SK-N-SH treated with all-trans-retinoic acid at 6 μM for 48 hours (cell line): ENCODE data around the gene ASB13.
"Not testable (repeated sequence)": the region's sequence is repeated elsewhere in the genome, so short reads cannot be mapped to it uniquely, and the experiment has no call there.

Experiments used
- ATAC-seq: fragments of 200-7000 bp; cut with Tn5 transposase; 3 replicates; pipeline ENCODE4 v1.9.1; 2020; ENCODE audit warnings: mild to moderate bottlenecking, moderate library complexity
- ARNTL ChIP-seq: fragments of 450-650 bp; formaldehyde crosslinking; IDR thresholded peaks from 2 replicates; pipeline ENCODE4 v1.5.0; 2020; ENCODE audit warnings: low read depth, mild to moderate bottlenecking, moderate library complexity, borderline replicate concordance
- BACH2 ChIP-seq: fragments of 250-450 bp; sonication (Bioruptor Pico); IDR thresholded peaks from 2 replicates; pipeline ENCODE4 v1.9.0; 2021; ENCODE audit warnings: mild to moderate bottlenecking, borderline replicate concordance
- CSDC2 ChIP-seq: fragments of 250-450 bp; sonication (Bioruptor Pico); IDR thresholded peaks from 2 replicates; pipeline ENCODE4 v1.5.0; 2020; ENCODE audit warnings: mild to moderate bottlenecking, moderate library complexity
- ESRRG ChIP-seq: fragments of 250-450 bp; sonication (Bioruptor Pico); IDR thresholded peaks from 2 replicates; pipeline ENCODE4 v1.6.1; 2021; ENCODE audit warnings: mild to moderate bottlenecking
- GLIS3 ChIP-seq: fragments of 250-450 bp; sonication (Bioruptor Pico); IDR thresholded peaks from 2 replicates; pipeline ENCODE4 v1.5.0; 2020; ENCODE audit warnings: mild to moderate bottlenecking, moderate library complexity
- ISL1 ChIP-seq: fragments of 250-450 bp; sonication (Bioruptor Pico); IDR thresholded peaks from 2 replicates; pipeline ENCODE4 v2.1.2; 2022; ENCODE audit warnings: mild to moderate bottlenecking, moderate library complexity
- OSR1 ChIP-seq: fragments of 250-450 bp; sonication (Bioruptor Pico); IDR thresholded peaks from 2 replicates; pipeline ENCODE4 v1.8.0; 2022; ENCODE audit warnings: moderate library complexity, mild to moderate bottlenecking, inconsistent platforms
- PPARA ChIP-seq: fragments of 250-450 bp; sonication (Bioruptor Pico); IDR thresholded peaks from 2 replicates; pipeline ENCODE4 v1.5.0; 2020; ENCODE audit warnings: mild to moderate bottlenecking, borderline replicate concordance
- SNAI2 ChIP-seq: fragments of 250-450 bp; sonication (Bioruptor Pico); IDR thresholded peaks from 2 replicates; pipeline ENCODE4 v1.5.0; 2020; ENCODE audit warnings: mild to moderate bottlenecking, moderate library complexity
- TCF4 ChIP-seq: fragments of 250-450 bp; sonication (Bioruptor Pico); IDR thresholded peaks from 2 replicates; pipeline ENCODE4 v1.8.0; 2021; ENCODE audit warnings: mild to moderate bottlenecking, moderate library complexity, borderline replicate concordance
- TOX ChIP-seq: fragments of 250-450 bp; sonication (Bioruptor Pico); IDR thresholded peaks from 2 replicates; pipeline ENCODE4 v1.8.0; 2021; ENCODE audit warnings: mild to moderate bottlenecking, moderate library complexity, borderline replicate concordance
- ZC3H10 ChIP-seq: fragments of 250-450 bp; sonication (Bioruptor Pico); IDR thresholded peaks from 2 replicates; pipeline ENCODE4 v1.5.1; 2021; ENCODE audit warnings: mild to moderate bottlenecking, moderate library complexity
- ZFP30 ChIP-seq: fragments of 450-650 bp; formaldehyde crosslinking; IDR thresholded peaks from 2 replicates; pipeline ENCODE4 v1.5.0; 2022; ENCODE audit warnings: mild to moderate bottlenecking, moderate library complexity
- ZNF8 ChIP-seq: fragments of 450-650 bp; formaldehyde crosslinking; IDR thresholded peaks from 2 replicates; pipeline ENCODE4 v1.5.0; 2020; ENCODE audit warnings: mild to moderate bottlenecking, moderate library complexity
- TF ChIP-seq, protein P1 (sequence below): fragments of 250-450 bp; sonication (Bioruptor Pico); IDR thresholded peaks from 2 replicates; pipeline ENCODE4 v1.5.0; 2020; ENCODE audit warnings: mild to moderate bottlenecking, moderate library complexity
- TF ChIP-seq, protein P2 (sequence below): fragments of 250-450 bp; sonication (Bioruptor Pico); IDR thresholded peaks from 2 replicates; pipeline ENCODE4 v1.5.1; 2020; ENCODE audit warnings: low read depth, mild to moderate bottlenecking, moderate library complexity
- TF ChIP-seq, protein P3 (sequence below): fragments of 250-450 bp; sonication (Bioruptor Pico); IDR thresholded peaks from 2 replicates; pipeline ENCODE4 v1.5.1; 2021; ENCODE audit warnings: mild to moderate bottlenecking, moderate library complexity
- TF ChIP-seq, protein P4 (sequence below): fragments of 250-450 bp; sonication (Bioruptor Pico); IDR thresholded peaks from 2 replicates; pipeline ENCODE4 v1.8.0; 2021; ENCODE audit warnings: low read depth, mild to moderate bottlenecking, moderate library complexity, borderline replicate concordance
- TF ChIP-seq, protein P5 (sequence below): fragments of 250-450 bp; sonication (Bioruptor Pico); IDR thresholded peaks from 2 replicates; pipeline ENCODE4 v1.8.0; 2020; ENCODE audit warnings: mild to moderate bottlenecking, moderate library complexity, borderline replicate concordance

The ASB13 gene

DNA sequence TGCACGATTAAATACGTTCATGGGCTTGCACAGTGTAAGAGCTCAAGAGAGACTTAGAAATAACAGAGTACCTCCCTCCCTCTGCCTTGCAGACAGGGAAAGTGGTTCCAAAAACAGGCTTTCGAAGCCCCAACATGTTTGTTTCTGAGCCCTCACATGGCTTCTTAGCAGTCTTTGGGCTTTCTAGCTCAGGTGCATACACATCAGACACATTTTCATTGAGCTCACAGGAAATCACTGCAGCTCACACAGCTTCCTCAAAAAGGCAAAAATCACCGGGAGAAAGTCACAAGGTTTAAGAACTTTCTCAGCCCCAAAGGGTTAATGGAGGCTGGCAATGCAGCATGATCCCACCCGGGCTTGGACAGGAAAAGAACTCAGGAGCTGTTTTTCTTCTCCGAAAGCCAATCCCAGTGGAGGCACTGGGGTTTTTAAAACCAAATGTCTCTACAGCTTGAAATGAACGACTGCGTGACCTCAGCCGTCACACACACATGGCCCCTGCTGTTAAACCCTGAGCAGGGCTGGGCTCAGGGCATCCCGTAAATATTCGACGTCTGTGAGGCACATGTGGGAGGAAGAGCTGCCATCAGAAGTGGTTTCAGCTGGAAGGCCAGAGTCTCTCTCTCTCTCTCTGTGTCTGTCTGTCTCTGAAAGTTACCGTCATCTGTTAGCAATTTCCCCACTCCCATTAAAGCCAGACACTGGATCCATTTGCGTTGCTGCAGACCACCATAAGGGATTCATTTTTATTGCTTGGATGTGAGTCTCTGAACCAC, 71.9 kb downstream of the ASB13 start (continued):
- TF ChIP-seq, protein P1, sequence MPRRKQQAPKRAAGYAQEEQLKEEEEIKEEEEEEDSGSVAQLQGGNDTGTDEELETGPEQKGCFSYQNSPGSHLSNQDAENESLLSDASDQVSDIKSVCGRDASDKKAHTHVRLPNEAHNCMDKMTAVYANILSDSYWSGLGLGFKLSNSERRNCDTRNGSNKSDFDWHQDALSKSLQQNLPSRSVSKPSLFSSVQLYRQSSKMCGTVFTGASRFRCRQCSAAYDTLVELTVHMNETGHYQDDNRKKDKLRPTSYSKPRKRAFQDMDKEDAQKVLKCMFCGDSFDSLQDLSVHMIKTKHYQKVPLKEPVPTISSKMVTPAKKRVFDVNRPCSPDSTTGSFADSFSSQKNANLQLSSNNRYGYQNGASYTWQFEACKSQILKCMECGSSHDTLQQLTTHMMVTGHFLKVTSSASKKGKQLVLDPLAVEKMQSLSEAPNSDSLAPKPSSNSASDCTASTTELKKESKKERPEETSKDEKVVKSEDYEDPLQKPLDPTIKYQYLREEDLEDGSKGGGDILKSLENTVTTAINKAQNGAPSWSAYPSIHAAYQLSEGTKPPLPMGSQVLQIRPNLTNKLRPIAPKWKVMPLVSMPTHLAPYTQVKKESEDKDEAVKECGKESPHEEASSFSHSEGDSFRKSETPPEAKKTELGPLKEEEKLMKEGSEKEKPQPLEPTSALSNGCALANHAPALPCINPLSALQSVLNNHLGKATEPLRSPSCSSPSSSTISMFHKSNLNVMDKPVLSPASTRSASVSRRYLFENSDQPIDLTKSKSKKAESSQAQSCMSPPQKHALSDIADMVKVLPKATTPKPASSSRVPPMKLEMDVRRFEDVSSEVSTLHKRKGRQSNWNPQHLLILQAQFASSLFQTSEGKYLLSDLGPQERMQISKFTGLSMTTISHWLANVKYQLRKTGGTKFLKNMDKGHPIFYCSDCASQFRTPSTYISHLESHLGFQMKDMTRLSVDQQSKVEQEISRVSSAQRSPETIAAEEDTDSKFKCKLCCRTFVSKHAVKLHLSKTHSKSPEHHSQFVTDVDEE: no peak
- no peak for TF ChIP-seq GLIS3 (CRISPR knock-in tag)
- TF ChIP-seq TCF4 (CRISPR knock-in tag): peak; percentile 93

DNA sequence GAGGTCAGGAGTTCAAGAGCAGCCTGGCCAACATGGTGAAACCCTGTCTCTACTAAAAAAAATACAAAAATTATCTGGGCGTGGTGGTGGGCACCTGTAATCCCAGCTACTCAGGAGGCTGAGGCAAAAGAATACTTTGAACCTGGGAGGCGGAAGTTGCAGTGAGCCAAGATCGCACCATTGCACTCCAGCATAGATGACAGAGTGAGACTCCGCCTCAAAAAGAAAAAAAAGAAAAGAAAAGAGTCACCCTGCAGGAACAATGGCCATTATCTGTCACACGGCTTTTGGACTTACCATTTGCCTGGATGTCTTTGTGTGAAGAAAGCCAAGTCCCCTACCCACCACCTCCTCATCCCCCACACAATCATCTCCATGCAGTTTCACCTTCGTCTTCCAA, 73.0 kb downstream of the ASB13 start:
- not testable (repeated sequence) for ATAC-seq

DNA sequence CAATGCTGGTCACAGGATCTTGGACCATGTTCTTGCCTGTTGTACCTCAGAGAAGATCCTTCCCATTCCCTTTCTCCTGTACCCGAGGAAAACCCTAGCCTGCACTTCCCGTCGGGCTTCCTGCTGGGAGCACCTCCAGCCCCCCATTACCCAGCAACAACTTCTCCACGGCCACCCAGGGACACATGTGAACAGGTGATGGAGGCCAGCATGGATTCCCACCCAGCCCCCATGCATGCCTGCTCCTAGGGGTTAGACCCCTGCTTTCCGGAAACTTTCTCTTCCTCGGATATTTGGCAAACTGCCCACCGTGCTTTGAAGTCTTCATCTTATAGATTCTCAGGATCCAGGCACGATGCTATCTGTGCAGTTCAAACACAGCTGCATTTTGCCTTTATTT, 74.3 kb downstream of the ASB13 start:
- no peak for TF ChIP-seq TOX (CRISPR knock-in tag)
- TF ChIP-seq, protein P2, sequence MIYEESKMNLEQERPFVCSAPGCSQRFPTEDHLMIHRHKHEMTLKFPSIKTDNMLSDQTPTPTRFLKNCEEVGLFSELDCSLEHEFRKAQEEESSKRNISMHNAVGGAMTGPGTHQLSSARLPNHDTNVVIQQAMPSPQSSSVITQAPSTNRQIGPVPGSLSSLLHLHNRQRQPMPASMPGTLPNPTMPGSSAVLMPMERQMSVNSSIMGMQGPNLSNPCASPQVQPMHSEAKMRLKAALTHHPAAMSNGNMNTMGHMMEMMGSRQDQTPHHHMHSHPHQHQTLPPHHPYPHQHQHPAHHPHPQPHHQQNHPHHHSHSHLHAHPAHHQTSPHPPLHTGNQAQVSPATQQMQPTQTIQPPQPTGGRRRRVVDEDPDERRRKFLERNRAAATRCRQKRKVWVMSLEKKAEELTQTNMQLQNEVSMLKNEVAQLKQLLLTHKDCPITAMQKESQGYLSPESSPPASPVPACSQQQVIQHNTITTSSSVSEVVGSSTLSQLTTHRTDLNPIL (CRISPR knock-in tag): no peak
- TF ChIP-seq, protein P1: no peak
- no peak for TF ChIP-seq BACH2 (CRISPR knock-in tag)
- TF ChIP-seq ISL1 (CRISPR knock-in tag): no peak
- TF ChIP-seq ARNTL (CRISPR knock-in tag): no peak
- TF ChIP-seq, protein P3, sequence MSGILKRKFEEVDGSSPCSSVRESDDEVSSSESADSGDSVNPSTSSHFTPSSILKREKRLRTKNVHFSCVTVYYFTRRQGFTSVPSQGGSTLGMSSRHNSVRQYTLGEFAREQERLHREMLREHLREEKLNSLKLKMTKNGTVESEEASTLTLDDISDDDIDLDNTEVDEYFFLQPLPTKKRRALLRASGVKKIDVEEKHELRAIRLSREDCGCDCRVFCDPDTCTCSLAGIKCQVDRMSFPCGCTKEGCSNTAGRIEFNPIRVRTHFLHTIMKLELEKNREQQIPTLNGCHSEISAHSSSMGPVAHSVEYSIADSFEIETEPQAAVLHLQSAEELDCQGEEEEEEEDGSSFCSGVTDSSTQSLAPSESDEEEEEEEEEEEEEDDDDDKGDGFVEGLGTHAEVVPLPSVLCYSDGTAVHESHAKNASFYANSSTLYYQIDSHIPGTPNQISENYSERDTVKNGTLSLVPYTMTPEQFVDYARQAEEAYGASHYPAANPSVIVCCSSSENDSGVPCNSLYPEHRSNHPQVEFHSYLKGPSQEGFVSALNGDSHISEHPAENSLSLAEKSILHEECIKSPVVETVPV (CRISPR knock-in tag): no peak
- ATAC-seq: no peak

DNA sequence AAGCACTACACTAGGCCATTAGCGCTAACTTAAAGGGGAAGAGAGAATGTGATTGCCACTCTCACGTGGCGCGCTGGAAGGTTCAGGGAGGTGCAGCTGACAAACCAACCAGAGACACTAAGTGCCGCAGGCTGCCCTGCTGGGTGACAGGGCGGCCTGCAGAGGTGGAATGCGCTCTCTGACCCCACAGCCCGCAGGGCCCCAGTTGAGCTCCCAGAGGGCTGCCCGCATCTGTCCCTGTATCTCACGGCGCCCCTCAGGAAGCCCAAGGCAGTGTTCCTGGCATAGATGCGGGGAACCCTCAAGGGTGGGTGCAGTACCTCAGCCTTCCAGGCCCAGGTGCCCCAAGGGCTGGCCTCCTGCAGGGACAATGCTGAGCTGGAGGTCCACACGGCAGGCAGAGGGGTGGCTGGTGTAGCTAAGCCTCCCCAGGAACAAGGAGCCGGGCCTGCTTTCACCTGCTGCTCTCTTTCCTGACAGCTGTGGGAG, 75.0 kb downstream of the ASB13 start:
- TF ChIP-seq ESRRG (CRISPR knock-in tag) (no peak), ZFP30 (CRISPR knock-in tag) (no peak), TOX (CRISPR knock-in tag) (no peak), SNAI2 (CRISPR knock-in tag) (no peak), TCF4 (CRISPR knock-in tag) (no peak), PPARA (CRISPR knock-in tag) (no peak), ZNF8 (CRISPR knock-in tag) (no peak), BACH2 (CRISPR knock-in tag) (no peak), ZC3H10 (CRISPR knock-in tag) (no peak), OSR1 (no peak), CSDC2 (CRISPR knock-in tag) (no peak)
- TF ChIP-seq, protein P3 (CRISPR knock-in tag): no peak
- TF ChIP-seq, protein P4, sequence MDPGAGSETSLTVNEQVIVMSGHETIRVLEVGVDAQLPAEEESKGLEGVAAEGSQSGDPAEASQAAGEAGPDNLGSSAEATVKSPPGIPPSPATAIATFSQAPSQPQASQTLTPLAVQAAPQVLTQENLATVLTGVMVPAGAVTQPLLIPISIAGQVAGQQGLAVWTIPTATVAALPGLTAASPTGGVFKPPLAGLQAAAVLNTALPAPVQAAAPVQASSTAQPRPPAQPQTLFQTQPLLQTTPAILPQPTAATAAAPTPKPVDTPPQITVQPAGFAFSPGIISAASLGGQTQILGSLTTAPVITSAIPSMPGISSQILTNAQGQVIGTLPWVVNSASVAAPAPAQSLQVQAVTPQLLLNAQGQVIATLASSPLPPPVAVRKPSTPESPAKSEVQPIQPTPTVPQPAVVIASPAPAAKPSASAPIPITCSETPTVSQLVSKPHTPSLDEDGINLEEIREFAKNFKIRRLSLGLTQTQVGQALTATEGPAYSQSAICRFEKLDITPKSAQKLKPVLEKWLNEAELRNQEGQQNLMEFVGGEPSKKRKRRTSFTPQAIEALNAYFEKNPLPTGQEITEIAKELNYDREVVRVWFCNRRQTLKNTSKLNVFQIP: no peak
- TF ChIP-seq, protein P5, sequence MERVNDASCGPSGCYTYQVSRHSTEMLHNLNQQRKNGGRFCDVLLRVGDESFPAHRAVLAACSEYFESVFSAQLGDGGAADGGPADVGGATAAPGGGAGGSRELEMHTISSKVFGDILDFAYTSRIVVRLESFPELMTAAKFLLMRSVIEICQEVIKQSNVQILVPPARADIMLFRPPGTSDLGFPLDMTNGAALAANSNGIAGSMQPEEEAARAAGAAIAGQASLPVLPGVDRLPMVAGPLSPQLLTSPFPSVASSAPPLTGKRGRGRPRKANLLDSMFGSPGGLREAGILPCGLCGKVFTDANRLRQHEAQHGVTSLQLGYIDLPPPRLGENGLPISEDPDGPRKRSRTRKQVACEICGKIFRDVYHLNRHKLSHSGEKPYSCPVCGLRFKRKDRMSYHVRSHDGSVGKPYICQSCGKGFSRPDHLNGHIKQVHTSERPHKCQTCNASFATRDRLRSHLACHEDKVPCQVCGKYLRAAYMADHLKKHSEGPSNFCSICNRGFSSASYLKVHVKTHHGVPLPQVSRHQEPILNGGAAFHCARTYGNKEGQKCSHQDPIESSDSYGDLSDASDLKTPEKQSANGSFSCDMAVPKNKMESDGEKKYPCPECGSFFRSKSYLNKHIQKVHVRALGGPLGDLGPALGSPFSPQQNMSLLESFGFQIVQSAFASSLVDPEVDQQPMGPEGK (CRISPR knock-in tag): no peak
- TF ChIP-seq, protein P2 (CRISPR knock-in tag): no peak
- no peak for ATAC-seq
